ENCODE results near the gene POLR2L. TPM values are rescaled to one million over a fixed set of nuclear protein-coding genes. Genes with fewer than 3 reads are reported as not detected.

The POLR2L gene
- total RNA-seq, 1 donor from 2014 or later = 267 TPM

DNA sequence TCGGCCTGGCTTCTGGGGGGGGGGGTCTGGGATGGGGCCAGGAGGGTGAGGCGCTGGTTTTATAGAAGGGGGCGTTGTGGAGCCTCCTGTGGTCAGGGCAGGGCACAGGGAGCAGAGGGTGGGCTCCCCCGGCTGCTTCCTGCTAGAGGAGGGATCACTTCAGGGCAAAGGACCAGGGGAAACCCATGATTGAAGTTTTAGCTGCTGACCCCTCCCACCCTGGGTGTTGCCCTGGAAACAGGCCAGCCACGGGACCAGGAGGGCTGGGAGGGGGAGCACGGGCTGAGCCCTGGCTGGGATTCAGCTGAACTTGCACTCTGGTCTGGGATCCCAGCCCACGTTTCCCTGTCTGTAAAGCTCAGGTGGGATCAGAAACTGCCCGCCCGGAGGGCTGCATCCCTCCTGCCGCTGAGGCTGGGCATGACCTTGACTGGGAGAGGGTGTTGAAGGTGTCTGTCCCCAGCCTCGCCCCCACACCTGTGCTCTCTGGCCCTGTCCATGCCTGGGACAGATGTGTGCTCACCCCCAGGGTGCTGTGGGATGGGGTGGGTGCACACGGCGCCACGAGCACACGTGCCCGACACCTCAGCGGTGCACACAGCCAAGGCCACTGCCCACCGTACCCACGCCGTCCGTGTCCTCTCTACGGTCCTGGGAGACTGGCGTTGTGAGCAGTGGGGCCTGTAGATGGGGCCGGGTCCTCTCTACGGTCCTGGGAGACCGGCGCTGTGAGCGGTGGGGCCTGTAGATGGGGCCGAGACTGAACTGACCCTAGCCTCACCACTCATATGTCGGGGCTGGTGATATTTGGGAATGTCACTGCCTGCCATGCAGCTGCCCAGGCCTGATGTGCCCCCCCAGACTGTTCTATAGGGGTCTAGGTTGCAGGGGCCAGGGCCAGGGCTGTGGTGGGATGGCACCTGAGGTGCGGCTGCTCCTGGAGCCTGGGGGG, 2.6 kb upstream of the POLR2L start:
- intact Hi-C loops (cut with DNase I) = loop anchor here (5.0 kb wide), 1 partner anchor 207 kb away; no protein-coding TSS in a partner anchor
- DNase-seq (peak; percentile 94), ATAC-seq (ENCODE audit: poor library complexity) (peak; percentile 52)

- peak; percentile 96 for DNase-seq
- intact Hi-C loops (cut with DNase I) = no loop called here
- ATAC-seq (ENCODE audit: poor library complexity) = peak; percentile 43
Observed at GRCh38 chr11:843818-844692, 1.7 kb upstream of the POLR2L start.

DNA sequence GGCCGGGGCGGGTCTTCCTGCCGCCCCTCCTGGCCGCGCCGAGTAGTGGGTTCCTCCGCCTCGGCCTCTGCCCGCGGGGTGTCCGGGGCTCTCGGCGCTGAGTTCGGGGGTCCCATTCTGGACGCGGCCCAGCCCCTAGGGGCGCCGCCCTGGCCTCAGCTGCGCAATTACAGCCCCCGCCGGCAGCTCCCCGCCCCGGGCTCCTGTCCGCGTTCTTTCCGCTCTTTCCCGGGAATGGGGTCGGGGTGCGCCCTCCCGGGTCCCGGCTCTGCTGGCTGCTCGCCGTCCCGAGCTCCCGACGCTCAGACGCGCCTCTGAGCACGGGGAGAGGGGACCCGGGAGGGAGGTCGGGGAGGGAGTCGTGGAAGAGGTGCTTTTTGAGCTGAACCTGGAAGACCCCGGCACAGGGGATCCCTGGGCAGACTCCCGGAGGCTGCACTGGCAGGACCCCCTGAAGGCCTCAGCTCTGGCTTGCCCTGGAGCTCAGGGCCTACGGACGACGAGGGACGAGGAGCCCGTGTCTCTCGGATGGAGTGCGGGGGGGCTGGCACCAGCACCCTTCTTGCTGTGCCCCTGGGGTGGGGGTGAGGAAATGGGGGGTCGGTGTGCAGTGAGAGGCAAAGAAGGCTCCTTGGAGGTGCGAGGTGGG, 881 bp upstream of the POLR2L start:
- intact Hi-C loops (cut with DNase I) = no loop called here
- no peak for ATAC-seq (ENCODE audit: poor library complexity)

GRCh38 chr11:841981-842369, 354 bp downstream of the POLR2L start:
- intact Hi-C loops (cut with DNase I) = no loop called here
- DNase-seq (no peak), ATAC-seq (ENCODE audit: poor library complexity) (peak; percentile 0)

More for the DNA sequence above, 881 bp upstream of the POLR2L start:
- DNase-seq = no peak

DNA sequence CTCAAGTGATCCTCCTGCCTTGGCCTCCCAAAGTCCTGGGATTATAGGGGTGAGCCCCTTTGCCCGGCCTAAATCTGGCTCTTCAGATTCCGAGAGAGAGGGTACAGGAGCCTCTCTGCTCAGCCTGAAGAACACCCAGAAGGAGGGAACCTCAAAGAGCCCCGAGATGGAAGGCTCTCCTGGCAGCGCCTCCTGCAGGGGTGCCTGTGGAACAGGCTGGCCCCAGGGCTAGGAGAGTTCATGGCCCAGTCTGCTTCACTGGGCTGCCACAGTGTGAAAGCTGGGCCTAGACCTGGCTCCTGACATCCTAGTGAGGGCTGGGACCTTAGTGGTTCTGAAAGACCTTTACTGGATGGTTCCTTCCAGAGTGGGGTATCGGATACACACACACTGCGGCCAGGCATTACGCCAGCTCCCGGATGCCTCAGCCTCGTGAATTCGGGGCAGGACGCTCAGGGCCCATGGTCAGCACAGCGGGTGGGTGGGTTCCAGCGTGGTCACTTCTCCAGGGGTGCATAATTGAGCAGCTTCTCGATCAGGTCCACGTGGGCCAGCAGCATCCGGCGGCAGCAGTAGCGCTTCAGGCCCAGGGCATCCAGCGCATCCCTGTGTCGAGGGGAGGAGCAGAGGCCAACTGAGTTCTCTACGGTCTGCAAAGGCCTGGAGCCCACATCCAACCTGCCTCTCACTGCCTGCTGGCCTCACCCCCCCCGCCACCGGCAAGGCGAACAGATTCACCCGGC, 2.3 kb downstream of the POLR2L start:
- intact Hi-C loops (cut with DNase I) = no loop called here
- DNase-seq = no peak

GRCh38 chr11:839280-839623, 3.1 kb downstream of the POLR2L start:
- ATAC-seq (ENCODE audit: poor library complexity) (no peak), DNase-seq (no peak)
- intact Hi-C loops (cut with DNase I) = no loop called here

More for the DNA sequence above, 2.3 kb downstream of the POLR2L start:
- ATAC-seq (ENCODE audit: poor library complexity) = no peak

DNA sequence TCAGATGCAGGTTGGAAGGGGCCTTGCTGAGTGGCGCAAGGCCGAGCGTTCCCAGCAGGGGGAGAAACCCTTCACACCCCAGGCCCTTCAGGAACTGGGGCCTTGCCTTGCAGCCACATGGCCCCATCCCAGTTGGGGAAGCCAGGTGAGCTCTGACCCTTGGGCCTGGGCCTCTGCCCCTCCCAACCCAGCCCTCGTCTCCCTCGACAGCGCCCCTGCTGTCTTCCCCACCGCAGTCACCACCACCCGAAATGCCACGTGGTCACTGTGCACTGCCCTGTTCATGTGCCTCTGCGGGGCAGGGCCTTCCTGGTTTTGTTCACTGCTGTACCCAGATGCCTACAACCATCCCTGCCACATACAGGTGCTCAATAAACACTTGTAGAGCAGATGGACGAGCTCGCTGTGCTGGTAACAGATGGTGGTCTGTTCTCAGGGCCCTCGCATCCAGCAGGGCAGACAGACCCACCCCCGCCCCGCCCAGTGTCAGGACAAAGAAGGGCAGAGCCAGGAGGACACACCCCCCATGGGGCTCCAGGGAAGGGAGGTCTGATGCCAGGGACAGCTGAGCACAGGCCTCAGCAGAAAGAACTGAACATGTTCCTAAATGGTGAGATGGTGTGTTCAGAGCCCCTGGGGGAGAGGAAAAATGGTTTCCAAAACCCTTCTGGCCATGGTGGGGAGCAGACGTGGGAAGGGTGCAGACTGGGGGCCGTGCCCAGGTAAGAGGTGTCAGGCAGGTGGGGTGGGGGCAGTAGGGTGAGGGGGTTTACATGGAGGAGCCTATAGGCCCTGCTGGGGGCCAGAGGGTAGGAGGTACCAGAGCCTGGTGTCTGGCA, 3.7 kb downstream of the POLR2L start:
- no peak for DNase-seq
- no peak for ATAC-seq (ENCODE audit: poor library complexity)
- intact Hi-C loops (cut with DNase I) = no loop called here

DNA sequence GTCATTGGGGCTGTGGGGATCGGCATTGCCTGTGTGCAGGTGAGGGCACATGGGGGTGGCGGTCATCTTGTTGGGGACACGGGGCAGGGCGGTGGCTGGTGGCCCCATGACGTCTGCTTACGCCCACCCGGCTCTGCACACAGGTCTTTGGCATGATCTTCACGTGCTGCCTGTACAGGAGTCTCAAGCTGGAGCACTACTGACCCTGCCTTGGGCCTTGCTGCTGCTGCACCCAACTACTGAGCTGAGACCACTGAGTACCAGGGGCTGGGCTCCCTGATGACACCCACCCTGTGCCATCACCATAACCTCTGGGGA, 4.4 kb downstream of the POLR2L start:
- ATAC-seq (ENCODE audit: poor library complexity) = no peak
- intact Hi-C loops (cut with DNase I) = no loop called here

DNA sequence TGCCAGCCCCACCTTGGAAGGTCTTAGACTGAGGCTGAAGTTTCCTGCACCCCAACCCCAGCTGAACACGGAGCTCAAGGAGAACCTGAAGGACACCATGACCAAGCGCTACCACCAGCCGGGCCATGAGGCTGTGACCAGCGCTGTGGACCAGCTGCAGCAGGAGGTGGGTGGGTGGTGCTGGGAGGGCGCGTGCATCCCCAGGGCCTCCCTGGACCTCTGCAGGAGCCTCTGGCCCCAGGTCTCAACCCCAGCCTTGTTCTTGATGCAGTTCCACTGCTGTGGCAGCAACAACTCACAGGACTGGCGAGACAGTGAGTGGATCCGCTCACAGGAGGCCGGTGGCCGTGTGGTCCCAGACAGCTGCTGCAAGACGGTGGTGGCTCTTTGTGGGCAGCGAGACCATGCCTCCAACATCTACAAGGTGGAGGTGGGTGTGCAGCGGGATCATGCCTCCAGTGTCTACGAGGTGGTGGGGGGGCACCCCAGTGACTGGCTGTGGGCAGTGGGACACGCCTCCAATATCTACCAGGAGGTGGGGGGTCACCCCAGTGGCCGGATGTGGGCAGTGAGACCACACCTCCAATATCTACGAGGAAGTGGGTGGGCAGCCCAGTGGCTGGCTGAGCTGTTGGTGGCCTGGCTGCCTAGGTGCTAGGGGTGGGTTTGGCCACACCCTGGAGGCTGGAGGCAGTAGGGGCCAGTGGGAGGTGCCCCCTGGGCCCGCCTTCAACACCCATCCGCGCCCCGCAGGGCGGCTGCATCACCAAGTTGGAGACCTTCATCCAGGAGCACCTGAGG, 4.9 kb downstream of the POLR2L start:
- DNase-seq = no peak
- ATAC-seq (ENCODE audit: poor library complexity) = no peak
- intact Hi-C loops (cut with DNase I) = no loop called here

More for the DNA sequence above, 4.4 kb downstream of the POLR2L start:
- no peak for DNase-seq

DNA sequence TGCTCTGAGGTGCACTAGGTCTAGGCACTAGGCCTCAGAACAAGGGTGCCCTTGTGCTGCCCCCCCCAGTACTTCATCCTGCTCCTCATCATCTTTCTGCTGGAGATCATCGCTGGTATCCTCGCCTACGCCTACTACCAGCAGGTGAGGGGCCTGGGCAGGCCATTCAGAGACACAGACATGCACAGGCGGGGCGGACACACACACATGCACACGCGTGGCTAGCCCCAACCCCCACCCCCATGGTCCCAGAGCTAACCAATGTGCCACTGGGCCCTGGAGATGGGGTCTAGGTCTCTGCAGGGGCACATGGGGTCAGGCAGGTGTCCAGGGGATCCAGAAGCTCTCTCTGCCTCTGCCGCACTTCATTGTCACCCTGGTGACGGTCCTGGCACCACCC, 5.6 kb downstream of the POLR2L start:
- ATAC-seq (ENCODE audit: poor library complexity) (no peak), DNase-seq (no peak)
- intact Hi-C loops (cut with DNase I) = no loop called here

- DNase-seq (no peak), ATAC-seq (ENCODE audit: poor library complexity) (no peak)
- intact Hi-C loops (cut with DNase I) = no loop called here
Observed at GRCh38 chr11:836274-836673, 6.1 kb downstream of the POLR2L start.

GRCh38 chr11:834371-835316, 7.7 kb downstream of the POLR2L start:
- ATAC-seq (ENCODE audit: poor library complexity) (peak; percentile 55), DNase-seq (peak; percentile 87)
- intact Hi-C loops (cut with DNase I) = no loop called here

GRCh38 chr11:833849-834311, 8.4 kb downstream of the POLR2L start:
- DNase-seq = no peak
- intact Hi-C loops (cut with DNase I) = no loop called here
- ATAC-seq (ENCODE audit: poor library complexity) = no peak

GRCh38 chr11:833114-833791, 9.1 kb downstream of the POLR2L start:
- intact Hi-C loops (cut with DNase I) = no loop called here
- peak; percentile 11 for ATAC-seq (ENCODE audit: poor library complexity)
- peak; percentile 78 for DNase-seq

DNA sequence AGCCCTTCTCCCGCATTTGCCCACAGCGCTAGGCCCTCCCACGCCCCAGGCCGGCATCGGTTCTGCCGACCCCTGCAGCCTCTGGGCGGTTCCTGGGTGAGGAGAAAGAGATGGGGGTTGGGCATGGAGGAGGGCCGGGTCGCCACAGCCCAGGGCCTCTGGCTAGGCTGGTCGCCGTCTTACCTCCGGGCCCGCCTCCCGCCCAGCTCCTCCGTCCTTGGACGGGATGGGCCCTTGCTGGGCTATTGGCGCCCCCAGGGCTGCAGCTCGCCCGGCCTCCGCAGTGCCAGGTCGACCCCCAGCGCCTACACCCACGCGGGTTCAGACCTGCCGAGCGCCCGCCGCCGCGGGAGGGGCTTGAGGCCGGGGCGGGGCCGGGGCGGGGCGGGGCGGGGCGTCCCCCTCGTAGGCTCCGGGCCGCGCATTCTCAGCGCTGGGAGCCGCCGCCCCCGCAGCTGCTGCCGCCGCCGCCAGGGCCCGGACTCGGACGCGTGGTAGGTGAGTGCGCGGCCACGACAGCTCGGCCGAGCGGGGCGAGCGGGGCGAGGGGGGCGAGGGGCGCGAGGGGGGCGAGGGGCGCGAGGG, 9.7 kb downstream of the POLR2L start, which contains the start of gene CD151:
Gene CD151 (plus strand): TSS at position 424 of the 585 bp plus-strand sequence. CDS start 3,118 bp downstream, outside the sequence.
- intact Hi-C loops (cut with DNase I) = no loop called here
- DNase-seq (peak; percentile 62), ATAC-seq (ENCODE audit: poor library complexity) (peak; percentile 38)
